ENCODE measurements around the gene RAC2.

DNA sequence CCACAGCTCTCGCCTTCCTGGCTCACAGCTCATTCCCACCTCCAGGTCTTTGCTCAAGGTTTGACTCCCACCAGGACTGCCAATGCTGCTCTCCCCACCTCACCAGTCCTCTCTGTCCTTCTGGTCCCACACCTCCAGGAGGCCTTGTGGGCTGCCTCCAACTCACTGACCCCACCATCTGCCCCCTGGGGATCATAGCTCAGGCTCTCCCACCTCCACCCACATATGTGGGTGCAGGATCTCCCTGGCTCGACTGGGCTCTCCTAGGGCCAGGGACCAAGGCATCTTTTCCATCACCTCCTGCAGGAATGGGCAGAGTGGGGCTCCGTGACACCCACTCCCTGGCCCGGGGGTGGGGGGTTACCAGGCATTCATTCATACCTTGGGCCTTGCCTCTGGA lies 18.0 kb downstream of the RAC2 start:
- no peak for TF ChIP-seq POLR2A (IDR thresholded peaks at IDR 0.05)
- TF ChIP-seq, protein P1, sequence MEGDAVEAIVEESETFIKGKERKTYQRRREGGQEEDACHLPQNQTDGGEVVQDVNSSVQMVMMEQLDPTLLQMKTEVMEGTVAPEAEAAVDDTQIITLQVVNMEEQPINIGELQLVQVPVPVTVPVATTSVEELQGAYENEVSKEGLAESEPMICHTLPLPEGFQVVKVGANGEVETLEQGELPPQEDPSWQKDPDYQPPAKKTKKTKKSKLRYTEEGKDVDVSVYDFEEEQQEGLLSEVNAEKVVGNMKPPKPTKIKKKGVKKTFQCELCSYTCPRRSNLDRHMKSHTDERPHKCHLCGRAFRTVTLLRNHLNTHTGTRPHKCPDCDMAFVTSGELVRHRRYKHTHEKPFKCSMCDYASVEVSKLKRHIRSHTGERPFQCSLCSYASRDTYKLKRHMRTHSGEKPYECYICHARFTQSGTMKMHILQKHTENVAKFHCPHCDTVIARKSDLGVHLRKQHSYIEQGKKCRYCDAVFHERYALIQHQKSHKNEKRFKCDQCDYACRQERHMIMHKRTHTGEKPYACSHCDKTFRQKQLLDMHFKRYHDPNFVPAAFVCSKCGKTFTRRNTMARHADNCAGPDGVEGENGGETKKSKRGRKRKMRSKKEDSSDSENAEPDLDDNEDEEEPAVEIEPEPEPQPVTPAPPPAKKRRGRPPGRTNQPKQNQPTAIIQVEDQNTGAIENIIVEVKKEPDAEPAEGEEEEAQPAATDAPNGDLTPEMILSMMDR (IDR thresholded peaks at IDR 0.05), result no peak
